ENCODE measurements around the gene KIAA0513. TPM values are rescaled to one million over a fixed set of nuclear protein-coding genes. Genes with fewer than 3 reads are reported as not detected.

Gene KIAA0513
- total and polyA plus RNA-seq, 10 of the 15 experiments (the other 5 are each of a cell fraction or from before 2014, with no cell fraction given), result 0.14 to 5.8 (median 2.0) TPM

DNA sequence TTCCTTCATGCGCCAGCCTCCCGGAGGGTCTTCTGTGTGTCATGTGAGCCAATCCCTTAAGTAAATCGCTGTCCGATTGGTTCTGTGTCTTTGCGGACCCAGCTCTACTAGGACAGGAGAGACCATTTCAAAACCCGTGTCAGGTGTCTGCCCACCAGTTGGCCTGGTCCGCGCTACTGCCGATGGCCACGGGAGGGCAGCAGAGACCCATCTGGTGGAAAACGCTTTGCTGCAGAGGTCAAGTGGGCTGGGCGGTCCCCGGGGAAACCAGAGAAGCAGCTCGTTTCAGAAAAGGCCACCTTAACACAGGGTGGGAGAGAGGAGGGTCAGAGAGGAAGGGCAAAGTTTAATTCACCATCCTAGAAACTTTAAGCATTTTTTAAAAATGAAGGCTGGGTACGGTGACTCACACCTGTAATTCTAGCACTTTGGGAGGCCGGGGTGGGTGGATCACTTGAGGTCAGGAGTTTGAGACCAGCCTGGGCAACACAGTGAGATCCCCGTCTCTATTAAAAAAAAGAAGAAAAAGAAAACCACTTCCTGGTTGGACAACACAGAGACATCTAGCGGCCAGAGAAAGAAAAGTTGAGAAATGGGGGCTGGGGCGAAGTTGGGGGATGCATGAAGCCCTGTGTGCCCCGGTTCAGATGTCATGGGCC lies 87.4 kb downstream of the KIAA0513 start (continued):
- TF ChIP-seq ZNF592 (IDR thresholded peaks at IDR 0.05) (0 out of 2 replicates have a peak, but pooled peaks have one; percentile 53), ZNF217 (IDR thresholded peaks at IDR 0.05) (peak; percentile 87), HDGF (IDR thresholded peaks at IDR 0.05) (0 out of 2 replicates have a peak, but pooled peaks have one; percentile 20), CREB1 (IDR thresholded peaks at IDR 0.05; ENCODE audit: low read depth) (0 out of 2 replicates have a peak, but pooled peaks have one; percentile 12), NRF1 (conservative IDR thresholded peaks at IDR 0.05; ENCODE audit: low read depth, low read length) (no peak), CBFB (IDR thresholded peaks at IDR 0.05; ENCODE audit: low read depth) (peak; percentile 50; the same call in 1 of the 2 replicates), STAT1 (conservative IDR thresholded peaks at IDR 0.05) (peak; percentile 74; the same call in 1 of the 2 replicates), IKZF2 (IDR thresholded peaks at IDR 0.05) (peak; percentile 32 to 40; a peak in 1 of 4 replicates), DPF2 (IDR thresholded peaks at IDR 0.05) (peak; percentile 69), MLLT1 (IDR thresholded peaks at IDR 0.05) (peak; percentile 77), HDAC6 (IDR thresholded peaks at IDR 0.05; ENCODE audit: unreplicated experiment) (no peak), TBL1XR1 (IDR thresholded peaks at IDR 0.05; ENCODE audit: low read depth, low read length) (no peak), SMARCA5 (IDR thresholded peaks at IDR 0.05) (peak; percentile 98), YY1 (IDR thresholded peaks at IDR 0.05; ENCODE audit: low read depth, low read length) (peak; percentile 77), E4F1 (IDR thresholded peaks at IDR 0.05; ENCODE audit: borderline replicate concordance, partially characterized antibody) (peak; percentile 29)
- TF ChIP-seq, protein P1, sequence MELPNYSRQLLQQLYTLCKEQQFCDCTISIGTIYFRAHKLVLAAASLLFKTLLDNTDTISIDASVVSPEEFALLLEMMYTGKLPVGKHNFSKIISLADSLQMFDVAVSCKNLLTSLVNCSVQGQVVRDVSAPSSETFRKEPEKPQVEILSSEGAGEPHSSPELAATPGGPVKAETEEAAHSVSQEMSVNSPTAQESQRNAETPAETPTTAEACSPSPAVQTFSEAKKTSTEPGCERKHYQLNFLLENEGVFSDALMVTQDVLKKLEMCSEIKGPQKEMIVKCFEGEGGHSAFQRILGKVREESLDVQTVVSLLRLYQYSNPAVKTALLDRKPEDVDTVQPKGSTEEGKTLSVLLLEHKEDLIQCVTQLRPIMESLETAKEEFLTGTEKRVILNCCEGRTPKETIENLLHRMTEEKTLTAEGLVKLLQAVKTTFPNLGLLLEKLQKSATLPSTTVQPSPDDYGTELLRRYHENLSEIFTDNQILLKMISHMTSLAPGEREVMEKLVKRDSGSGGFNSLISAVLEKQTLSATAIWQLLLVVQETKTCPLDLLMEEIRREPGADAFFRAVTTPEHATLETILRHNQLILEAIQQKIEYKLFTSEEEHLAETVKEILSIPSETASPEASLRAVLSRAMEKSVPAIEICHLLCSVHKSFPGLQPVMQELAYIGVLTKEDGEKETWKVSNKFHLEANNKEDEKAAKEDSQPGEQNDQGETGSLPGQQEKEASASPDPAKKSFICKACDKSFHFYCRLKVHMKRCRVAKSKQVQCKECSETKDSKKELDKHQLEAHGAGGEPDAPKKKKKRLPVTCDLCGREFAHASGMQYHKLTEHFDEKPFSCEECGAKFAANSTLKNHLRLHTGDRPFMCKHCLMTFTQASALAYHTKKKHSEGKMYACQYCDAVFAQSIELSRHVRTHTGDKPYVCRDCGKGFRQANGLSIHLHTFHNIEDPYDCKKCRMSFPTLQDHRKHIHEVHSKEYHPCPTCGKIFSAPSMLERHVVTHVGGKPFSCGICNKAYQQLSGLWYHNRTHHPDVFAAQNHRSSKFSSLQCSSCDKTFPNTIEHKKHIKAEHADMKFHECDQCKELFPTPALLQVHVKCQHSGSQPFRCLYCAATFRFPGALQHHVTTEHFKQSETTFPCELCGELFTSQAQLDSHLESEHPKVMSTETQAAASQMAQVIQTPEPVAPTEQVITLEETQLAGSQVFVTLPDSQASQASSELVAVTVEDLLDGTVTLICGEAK (IDR thresholded peaks at IDR 0.05; ENCODE audit: borderline replicate concordance), result peak; percentile 21; the same call in 1 of the 2 replicates

Data from GM12878 (cell line).